ENCODE data around the gene UMAD1.

DNA sequence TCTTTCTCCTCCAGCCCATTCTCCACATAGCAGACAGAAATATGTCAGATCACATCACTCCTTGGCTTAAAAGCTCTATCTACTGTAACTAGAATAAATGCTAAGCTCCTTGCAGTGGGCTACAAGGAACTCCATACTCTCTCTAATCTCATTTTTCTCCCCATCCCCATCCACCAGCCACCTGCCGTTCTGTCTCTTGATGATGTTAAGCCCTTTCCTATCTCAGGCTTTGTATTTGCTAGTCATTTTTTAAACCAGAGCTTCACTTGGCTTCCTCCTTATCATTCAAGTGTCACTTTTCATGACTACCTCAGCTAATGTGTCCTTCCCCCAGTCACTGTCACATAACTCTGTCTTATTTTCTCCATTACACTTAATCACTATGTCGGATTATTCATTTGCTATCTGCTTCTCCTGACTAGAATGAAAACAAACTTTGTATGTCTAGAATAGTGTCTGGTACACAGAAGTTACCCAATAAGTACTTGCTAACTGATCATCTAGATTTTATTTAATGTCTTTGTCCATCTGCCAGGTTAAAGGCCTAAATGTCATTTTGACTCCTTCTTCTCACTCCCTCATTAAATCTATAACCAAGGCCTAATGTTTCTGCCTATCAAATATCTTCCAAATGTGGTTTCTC, 165.1 kb downstream of the UMAD1 start:
- TF ChIP-seq CTCF (IDR thresholded peaks at IDR 0.05) (no peak), POLR2A (IDR thresholded peaks at IDR 0.05) (no peak)

Data from heart left ventricle (tissue), 13 donors.